HepG2 (cell line): Measurements from ENCODE around the gene ASIC3. TPM values are rescaled to one million over a fixed set of nuclear protein-coding genes. Genes with fewer than 3 reads are reported as not detected.

Source experiments
- ATAC-seq: fragments of 200-7000 bp; cut with Tn5 transposase; 3 replicates; pipeline ENCODE4 v1.9.1; 2020; ENCODE audit warnings: mild to moderate bottlenecking, moderate library complexity
- BruUV-seq: library from RNA; stranded (reverse); fragments of 400-500 nt; replicated peaks from 2 replicates; lab custom pipeline; 2021; lab: Mats Ljungman, UMichigan
- CTCF ChIA-PET: fragments of 300-600 bp; formaldehyde crosslinking; extraction: SDS; loops from one replicate; lab custom pipeline; 2021; ENCODE audit warnings: low total read pairs, inconsistent platforms, low intra/inter-chr PET ratio; lab: Yijun Ruan, JAX
- POLR2A ChIA-PET: fragments of 350-600 bp; sonication (Branson Sonifier 250); formaldehyde crosslinking; loops from one replicate; lab custom pipeline; 2020; ENCODE audit warnings: antibody characterized with exemption, inconsistent platforms; lab: Yijun Ruan, JAX
- DNase-seq: peaks from one replicate; pipeline ENCODE4 v3.0.0-alpha.2; 2015; ENCODE audit warnings: low spot score
- FAIRE-seq: peaks from 3 replicates; lab custom pipeline; 2011; peaks lifted over from hg19 to GRCh38; lab: Jason Lieb, UNC
- H2AFZ ChIP-seq: one replicate; pipeline ENCODE4 v1.6.1; 2011; ENCODE audit warnings: low read length, inconsistent platforms
- H3K27ac ChIP-seq: fragments of 300-600 bp; 3 replicates; pipeline ENCODE4 v1.8.0; 2011; ENCODE audit warnings: mixed run types, mild to moderate bottlenecking, mixed read lengths, low read length, inconsistent platforms; ENCODE audit not compliant: insufficient read depth; ENCODE audit errors: extremely low read length
- H3K27me3 ChIP-seq, 2 experiments: fragments of 200-600 bp in 1 of 2; 2 replicates in 1 of 2; 3 replicates in 1 of 2; pipeline versions ENCODE4 v1.6.0 to v1.8.0; 2011; ENCODE audit warnings: low read length in 2 of 2, mild to moderate bottlenecking in 2 of 2, moderate library complexity in 2 of 2, inconsistent platforms in 1 of 2; ENCODE audit not compliant: insufficient read depth in 2 of 2, control insufficient read depth in 1 of 2
- H3K36me3 ChIP-seq, 2 experiments: fragments of 200-600 bp in 1 of 2; replicated peaks in 1 of 2; 2 replicates in 1 of 2; 3 replicates in 1 of 2; pipeline versions ENCODE4 v1.5.1 to v1.8.0; 2011; ENCODE audit warnings: low read length in 2 of 2, inconsistent platforms in 1 of 2; ENCODE audit not compliant: insufficient read depth in 2 of 2, control insufficient read depth in 1 of 2
- H3K4me1 ChIP-seq: 2 replicates; pipeline ENCODE4 v1.5.1; 2012; ENCODE audit warnings: low read length, inconsistent platforms; ENCODE audit not compliant: insufficient read depth
- H3K4me2 ChIP-seq: 2 replicates; pipeline ENCODE4 v1.6.0; 2011; ENCODE audit warnings: low read depth, low read length, inconsistent platforms
- H3K4me3 ChIP-seq, 3 experiments: fragments of 200-600 bp in 1 of 3; sonication (generic), shearing (Covaris generic) in 1 of 3; replicated peaks in 1 of 3; 2 replicates each; pipeline ENCODE4 v1.5.1; 2011 to 2016; ENCODE audit warnings: low read length in 3 of 3, inconsistent platforms in 2 of 3, low read depth in 2 of 3, mild to moderate bottlenecking in 2 of 3, control low read depth in 1 of 3, mixed read lengths in 1 of 3; ENCODE audit not compliant: insufficient read depth in 1 of 3
- H3K79me2 ChIP-seq: one replicate; pipeline ENCODE4 v1.6.1; 2011; ENCODE audit warnings: low read length, inconsistent platforms; ENCODE audit not compliant: insufficient read depth
- H3K9ac ChIP-seq: 2 replicates; pipeline ENCODE4 v1.6.0; 2011; ENCODE audit warnings: mild to moderate bottlenecking, low read depth, low read length, inconsistent platforms; ENCODE audit not compliant: insufficient read depth
- H3K9me3 ChIP-seq: 2 replicates; pipeline ENCODE4 v1.5.1; 2012; ENCODE audit warnings: mild to moderate bottlenecking, low read length
- H4K20me1 ChIP-seq: 2 replicates; pipeline ENCODE4 v1.6.0; 2011; ENCODE audit warnings: inconsistent platforms, mild to moderate bottlenecking, low read length, moderate library complexity; ENCODE audit not compliant: insufficient read depth
- BCL6 ChIP-seq: IDR thresholded peaks from 2 replicates; pipeline ENCODE4 v1.6.1; 2016; ENCODE audit warnings: missing genetic modification reagents, missing compliant biosample characterization
- CEBPB ChIP-seq: IDR thresholded peaks from 2 replicates; pipeline ENCODE4 v1.6.1; 2011; ENCODE audit warnings: low read depth, low read length, improper control_type of control experiment, borderline replicate concordance
- FOSL1 ChIP-seq: sonication (generic); formaldehyde crosslinking; IDR thresholded peaks from 2 replicates; pipeline ENCODE4 v1.9.0; 2021; ENCODE audit warnings: missing genetic modification reagents, borderline replicate concordance
- HMGXB4 ChIP-seq, 2 experiments: sonication (generic) in 1 of 2; formaldehyde crosslinking in 1 of 2; IDR thresholded peaks; 2 replicates each; pipeline versions ENCODE4 v1.4.0 to v1.6.1; 2018 to 2020; ENCODE audit warnings: missing genetic modification reagents in 2 of 2, borderline replicate concordance in 1 of 2, low read depth in 1 of 2, mild to moderate bottlenecking in 1 of 2, missing biosample characterization in 1 of 2
- PBX2 ChIP-seq: IDR thresholded peaks from 2 replicates; pipeline ENCODE4 v1.6.1; 2016; ENCODE audit warnings: control low read depth
- ZC3H4 ChIP-seq: sonication (generic); formaldehyde crosslinking; IDR thresholded peaks from 2 replicates; pipeline ENCODE4 v1.4.0; 2020; ENCODE audit warnings: missing genetic modification reagents, borderline replicate concordance
- WGBS: methylation state at CpG from one replicate; pipeline ENCODE4 v1.1.6; 2017; ENCODE audit warnings: low lambda C conversion rate; 5-methylcytosine and 5-hydroxymethylcytosine counted together
- in situ Hi-C: cut with HindIII; loops from 2 replicates; pipeline ENCODE4 v1.10.0; 2017; ENCODE audit warnings: low pct_unique_long_range_greater_than_20kb; ENCODE audit not compliant: extremely low pct_ligation_motif_present
- intact Hi-C: fragments of 100-400 bp; cut with micrococcal nuclease; formaldehyde crosslinking; loops from one replicate; pipeline ENCODE4 v1.10.0; 2022; ENCODE audit not compliant: unreplicated experiment
- polyA plus RNA-seq, 8 experiments: library from polyadenylated mRNA; depleted of rRNA in 3 of 8; stranded (reverse) in 7 of 8; unstranded in 1 of 8; fragments of >200 nt; fragmentation: Illumina TruSeq in 4 of 8; extraction: Trizol in 4 of 8; gene quantifications; 2 replicates each; pipeline versions ENCODE4 v1.2.1 to v1.2.3, GENCODE V29; 2011 to 2016; ENCODE audit warnings: low read depth in 4 of 8, missing spikeins in 1 of 8, mixed read lengths in 1 of 8; ENCODE audit not compliant: insufficient read depth in 1 of 8
- total RNA-seq, 5 experiments: library from RNA; depleted of rRNA; stranded (reverse); fragments of >200 nt; fragmentation: Illumina TruSeq; extraction: Trizol; gene quantifications; 2 replicates each; pipeline ENCODE4 v1.2.3, GENCODE V29; 2016; ENCODE audit warnings: low read depth in 1 of 5
- TF ChIP-seq, protein P1 (sequence below): sonication (generic); formaldehyde crosslinking; IDR thresholded peaks from 2 replicates; pipeline ENCODE4 v1.9.0; 2021; ENCODE audit warnings: missing genetic modification reagents, mild to moderate bottlenecking, borderline replicate concordance
- TF ChIP-seq, protein P2 (sequence below): sonication (generic); formaldehyde crosslinking; IDR thresholded peaks from 2 replicates; pipeline ENCODE4 v1.4.0; 2020; ENCODE audit warnings: mild to moderate bottlenecking, missing genetic modification reagents
- TF ChIP-seq, protein P3 (sequence below): sonication (generic); formaldehyde crosslinking; IDR thresholded peaks from 2 replicates; pipeline ENCODE4 v1.8.1; 2023; ENCODE audit warnings: mild to moderate bottlenecking, missing genetic modification reagents, borderline replicate concordance

Gene ASIC3
- total and polyA plus RNA-seq, 2 of the 13 experiments (the other 11 are each of a cell fraction or from before 2014, with no cell fraction given) = 0.51 TPM; not detected in 1

DNA sequence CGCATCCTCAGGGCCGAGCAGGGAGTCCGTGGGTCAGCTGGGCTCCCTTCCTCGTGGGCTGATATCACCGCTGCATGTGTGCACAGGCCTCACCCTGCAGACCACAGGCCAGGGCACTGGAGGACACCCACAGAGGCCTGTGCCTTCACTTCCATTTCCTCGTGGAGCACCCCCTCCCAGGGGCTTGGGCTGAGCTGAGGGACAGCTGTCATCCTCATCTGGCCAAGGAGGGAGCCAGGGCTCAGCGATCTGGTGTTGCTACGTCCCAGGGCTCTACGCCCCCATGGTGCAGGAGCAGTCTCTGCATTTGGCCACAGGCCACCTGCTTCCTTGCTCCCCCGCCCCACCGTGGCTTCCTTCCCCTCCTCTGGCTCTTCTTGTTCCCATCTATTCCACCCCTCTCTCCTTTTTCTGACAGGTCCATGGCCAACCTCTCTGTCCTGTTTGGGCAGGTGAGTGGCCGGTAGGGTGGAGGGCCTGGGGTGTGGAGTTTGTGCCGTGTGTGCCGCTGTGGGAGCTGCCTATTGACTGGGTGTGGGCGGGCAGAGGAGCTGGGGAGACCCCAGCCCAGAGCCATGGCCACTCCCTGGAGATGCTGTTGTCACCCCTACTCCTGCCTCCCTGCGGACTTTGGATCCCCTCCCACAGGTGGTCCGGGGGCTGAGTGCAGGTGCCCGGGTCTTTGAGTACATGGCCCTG lies 8.3 kb upstream of the ASIC3 start:
- FAIRE-seq (no peak), ATAC-seq (peak; percentile 11), DNase-seq (no peak)
- no peaks in the 10 kb centered on the region for H3K79me2 ChIP-seq
- H3K9ac ChIP-seq = no peak overlapping the region
- H3K4me2 ChIP-seq = no peak overlapping the region
- H3K4me1 ChIP-seq = peaks cover 14% of the 10 kb centered on the region
- in situ Hi-C loops = no loop called here
- no peak overlapping the region for H2AFZ ChIP-seq
- no peaks in the 10 kb centered on the region for H4K20me1 ChIP-seq
- no TSS peak for BruUV-seq
- ChIA-PET POLR2A (interaction anchor here (0.5 to 1.4 kb wide), 2 partner anchors 12 to 50 kb away, joined by 3 to 7 read pairs; partner anchors contain the start of gene ABCB8), CTCF (no interaction called here)
- 51% methylated on average over 15 of the region's 18 CpGs for WGBS
- H3K36me3 ChIP-seq = no peaks in the 10 kb centered on the region
- H3K27ac ChIP-seq = no peak overlapping the region
- no peak overlapping the region for H3K4me3 ChIP-seq
- H3K27me3 ChIP-seq = no peaks in the 10 kb centered on the region
- H3K9me3 ChIP-seq = no peaks in the 10 kb centered on the region
- intact Hi-C loops = no loop called here
- TF ChIP-seq HMGXB4 (CRISPR knock-in tag; IDR thresholded peaks at IDR 0.05; ENCODE audit: borderline replicate concordance in 1 of 2, low read depth in 1 of 2) (no peak), PBX2 (CRISPR knock-in tag) (no peak), FOSL1 (CRISPR knock-in tag) (no peak), CEBPB (no peak), BCL6 (no peak), ZC3H4 (CRISPR knock-in tag) (no peak)
- TF ChIP-seq, protein P1, sequence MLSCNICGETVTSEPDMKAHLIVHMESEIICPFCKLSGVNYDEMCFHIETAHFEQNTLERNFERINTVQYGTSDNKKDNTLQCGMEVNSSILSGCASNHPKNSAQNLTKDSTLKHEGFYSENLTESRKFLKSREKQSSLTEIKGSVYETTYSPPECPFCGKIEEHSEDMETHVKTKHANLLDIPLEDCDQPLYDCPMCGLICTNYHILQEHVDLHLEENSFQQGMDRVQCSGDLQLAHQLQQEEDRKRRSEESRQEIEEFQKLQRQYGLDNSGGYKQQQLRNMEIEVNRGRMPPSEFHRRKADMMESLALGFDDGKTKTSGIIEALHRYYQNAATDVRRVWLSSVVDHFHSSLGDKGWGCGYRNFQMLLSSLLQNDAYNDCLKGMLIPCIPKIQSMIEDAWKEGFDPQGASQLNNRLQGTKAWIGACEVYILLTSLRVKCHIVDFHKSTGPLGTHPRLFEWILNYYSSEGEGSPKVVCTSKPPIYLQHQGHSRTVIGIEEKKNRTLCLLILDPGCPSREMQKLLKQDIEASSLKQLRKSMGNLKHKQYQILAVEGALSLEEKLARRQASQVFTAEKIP (CRISPR knock-in tag) = no peak
- TF ChIP-seq, protein P2, sequence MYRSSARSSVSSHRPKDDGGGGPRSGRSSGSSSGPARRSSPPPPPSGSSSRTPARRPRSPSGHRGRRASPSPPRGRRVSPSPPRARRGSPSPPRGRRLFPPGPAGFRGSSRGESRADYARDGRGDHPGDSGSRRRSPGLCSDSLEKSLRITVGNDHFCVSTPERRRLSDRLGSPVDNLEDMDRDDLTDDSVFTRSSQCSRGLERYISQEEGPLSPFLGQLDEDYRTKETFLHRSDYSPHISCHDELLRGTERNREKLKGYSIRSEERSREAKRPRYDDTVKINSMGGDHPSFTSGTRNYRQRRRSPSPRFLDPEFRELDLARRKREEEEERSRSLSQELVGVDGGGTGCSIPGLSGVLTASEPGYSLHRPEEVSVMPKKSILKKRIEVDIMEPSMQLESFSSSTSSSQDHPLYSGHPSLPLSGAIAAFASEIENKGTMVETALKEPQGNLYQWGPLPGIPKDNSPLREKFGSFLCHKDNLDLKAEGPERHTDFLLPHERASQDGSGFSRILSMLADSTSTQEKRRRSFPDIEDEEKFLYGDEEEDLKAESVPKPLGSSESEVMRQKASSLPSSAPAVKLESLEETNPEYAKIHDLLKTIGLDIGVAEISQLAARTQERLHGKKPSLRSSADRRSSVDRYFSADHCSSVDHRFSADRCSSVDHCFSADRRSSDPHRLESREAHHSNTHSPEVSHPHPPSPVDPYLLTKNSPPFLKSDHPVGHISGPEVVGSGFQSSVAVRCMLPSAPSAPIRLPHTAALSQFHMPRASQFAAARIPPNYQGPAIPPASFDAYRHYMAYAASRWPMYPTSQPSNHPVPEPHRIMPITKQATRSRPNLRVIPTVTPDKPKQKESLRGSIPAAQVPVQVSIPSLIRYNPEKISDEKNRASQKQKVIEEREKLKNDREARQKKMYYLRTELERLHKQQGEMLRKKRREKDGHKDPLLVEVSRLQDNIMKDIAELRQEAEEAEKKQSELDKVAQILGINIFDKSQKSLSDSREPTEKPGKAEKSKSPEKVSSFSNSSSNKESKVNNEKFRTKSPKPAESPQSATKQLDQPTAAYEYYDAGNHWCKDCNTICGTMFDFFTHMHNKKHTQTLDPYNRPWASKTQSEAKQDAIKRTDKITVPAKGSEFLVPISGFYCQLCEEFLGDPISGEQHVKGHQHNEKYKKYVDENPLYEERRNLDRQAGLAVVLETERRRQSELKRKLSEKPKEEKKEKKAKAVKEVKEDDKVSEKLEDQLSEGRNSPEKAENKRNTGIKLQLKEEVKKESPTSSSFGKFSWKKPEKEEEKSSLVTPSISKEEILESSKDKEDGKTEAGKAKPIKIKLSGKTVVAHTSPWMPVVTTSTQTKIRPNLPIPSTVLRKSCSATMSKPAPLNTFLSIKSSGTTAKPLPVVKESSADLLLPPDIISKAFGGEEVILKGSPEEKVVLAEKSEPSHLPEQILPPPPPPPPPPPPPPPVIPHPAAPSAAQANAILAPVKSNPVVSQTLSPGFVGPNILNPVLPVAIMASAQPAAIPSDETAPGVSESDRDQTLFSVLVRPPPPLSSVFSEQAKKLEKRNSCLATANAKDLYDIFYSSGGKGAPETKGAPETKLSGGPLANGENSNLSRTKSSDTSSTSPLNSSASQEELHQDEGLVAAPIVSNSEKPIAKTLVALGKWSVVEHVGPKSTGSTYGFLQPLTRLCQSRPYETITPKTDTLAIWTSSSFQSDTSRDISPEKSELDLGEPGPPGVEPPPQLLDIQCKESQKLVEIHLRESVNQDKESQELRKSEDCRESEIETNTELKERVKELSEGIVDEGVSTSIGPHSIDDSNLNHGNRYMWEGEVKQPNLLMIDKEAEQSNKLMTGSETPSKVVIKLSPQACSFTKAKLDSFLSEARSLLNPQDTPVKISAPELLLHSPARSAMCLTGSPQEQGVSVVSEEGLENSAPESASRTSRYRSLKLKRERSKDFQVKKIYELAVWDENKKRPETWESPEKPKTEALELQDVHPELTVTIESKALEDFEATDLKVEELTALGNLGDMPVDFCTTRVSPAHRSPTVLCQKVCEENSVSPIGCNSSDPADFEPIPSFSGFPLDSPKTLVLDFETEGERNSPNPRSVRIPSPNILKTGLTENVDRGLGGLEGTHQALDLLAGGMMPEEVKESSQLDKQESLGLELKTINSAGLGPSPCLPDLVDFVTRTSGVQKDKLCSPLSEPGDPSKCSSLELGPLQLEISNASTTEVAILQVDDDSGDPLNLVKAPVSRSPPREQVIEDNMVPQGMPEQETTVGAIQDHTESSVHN (CRISPR knock-in tag) = no peak
- TF ChIP-seq, protein P3, sequence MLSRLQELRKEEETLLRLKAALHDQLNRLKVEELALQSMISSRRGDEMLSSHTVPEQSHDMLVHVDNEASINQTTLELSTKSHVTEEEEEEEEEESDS (CRISPR knock-in tag) = no peak
